Thyroid gland (tissue), 4 donors: ENCODE measurements around the gene NXF1.

Source experiments
- POLR2A ChIP-seq, 2 donors: fragments of 450-650 bp; IDR thresholded peaks; one replicate each; pipeline ENCODE4 v1.6.1; 2017; ENCODE audit warnings: antibody characterized with exemption in 2 of 2, mild to moderate bottlenecking in 2 of 2, moderate library complexity in 1 of 2
- TF ChIP-seq, protein P1 (sequence below), 6 experiments: fragments of 200-600 bp in 3 of 6; fragments of 450-650 bp in 3 of 6; sonication (generic) in 3 of 6; IDR thresholded peaks; one replicate each; pipeline ENCODE4 v1.5.1; 2016 to 2019; ENCODE audit warnings: antibody characterized with exemption in 6 of 6, mild to moderate bottlenecking in 2 of 6, inconsistent platforms in 1 of 6, moderate library complexity in 1 of 6

DNA sequence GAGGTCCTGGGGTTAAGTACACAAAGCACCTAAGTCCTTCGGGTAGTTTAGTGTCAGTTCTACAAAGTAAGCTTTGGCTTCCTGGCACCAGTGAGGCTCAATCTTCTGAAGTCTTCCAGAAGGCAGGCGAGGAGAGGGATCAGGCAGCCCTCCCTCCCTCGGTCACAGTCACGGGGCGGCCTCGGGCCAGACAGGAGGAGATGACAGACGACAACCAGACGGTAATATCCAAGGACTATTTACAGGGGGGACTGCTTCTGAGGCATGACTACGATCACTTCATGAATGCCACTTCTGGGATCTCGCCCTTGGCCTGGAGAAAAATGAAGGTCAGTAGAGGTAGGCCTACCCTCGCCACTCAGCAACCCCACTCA is 13.1 kb downstream of the NXF1 start:
- TF ChIP-seq, protein P1, sequence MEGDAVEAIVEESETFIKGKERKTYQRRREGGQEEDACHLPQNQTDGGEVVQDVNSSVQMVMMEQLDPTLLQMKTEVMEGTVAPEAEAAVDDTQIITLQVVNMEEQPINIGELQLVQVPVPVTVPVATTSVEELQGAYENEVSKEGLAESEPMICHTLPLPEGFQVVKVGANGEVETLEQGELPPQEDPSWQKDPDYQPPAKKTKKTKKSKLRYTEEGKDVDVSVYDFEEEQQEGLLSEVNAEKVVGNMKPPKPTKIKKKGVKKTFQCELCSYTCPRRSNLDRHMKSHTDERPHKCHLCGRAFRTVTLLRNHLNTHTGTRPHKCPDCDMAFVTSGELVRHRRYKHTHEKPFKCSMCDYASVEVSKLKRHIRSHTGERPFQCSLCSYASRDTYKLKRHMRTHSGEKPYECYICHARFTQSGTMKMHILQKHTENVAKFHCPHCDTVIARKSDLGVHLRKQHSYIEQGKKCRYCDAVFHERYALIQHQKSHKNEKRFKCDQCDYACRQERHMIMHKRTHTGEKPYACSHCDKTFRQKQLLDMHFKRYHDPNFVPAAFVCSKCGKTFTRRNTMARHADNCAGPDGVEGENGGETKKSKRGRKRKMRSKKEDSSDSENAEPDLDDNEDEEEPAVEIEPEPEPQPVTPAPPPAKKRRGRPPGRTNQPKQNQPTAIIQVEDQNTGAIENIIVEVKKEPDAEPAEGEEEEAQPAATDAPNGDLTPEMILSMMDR (IDR thresholded peaks at IDR 0.05) = no peak
- no peak for TF ChIP-seq POLR2A (IDR thresholded peaks at IDR 0.05)
